H1 (cell line): Measurements from ENCODE around the gene SLIT3. TPM values are rescaled to one million over a fixed set of nuclear protein-coding genes. Genes with fewer than 3 reads are reported as not detected.

Experiments used
- CTCF ChIA-PET: fragments of 300-600 bp; sonication (Branson Sonifier 250); formaldehyde crosslinking; loops from one replicate; lab custom pipeline; 2021; ENCODE audit not compliant: partially characterized antibody; lab: Charles Lee
- POLR2A ChIA-PET: fragments of 300-600 bp; sonication (Branson Sonifier 250); formaldehyde crosslinking; loops from one replicate; lab custom pipeline; 2021; ENCODE audit warnings: inconsistent platforms; ENCODE audit not compliant: partially characterized antibody; lab: Charles Lee
- DNase-seq, 2 experiments: peaks; one replicate each; pipeline versions ENCODE4 v3.0.0 to v3.0.0-alpha.2; 2010 to 2022; ENCODE audit warnings: low spot score in 2 of 2, low read depth in 1 of 2, mixed read lengths in 1 of 2
- FAIRE-seq: peaks from 2 replicates; lab custom pipeline; 2011; peaks lifted over from hg19 to GRCh38; lab: Jason Lieb, UNC
- H2AFZ ChIP-seq: 2 replicates; pipeline ENCODE4 v1.8.1; 2012; ENCODE audit warnings: low read length, inconsistent platforms
- H2AK5ac ChIP-seq: 2 replicates; pipeline ENCODE4 v1.6.1; 2013; ENCODE audit warnings: low read depth, low read length
- H2BK120ac ChIP-seq: replicated peaks from 2 replicates; pipeline ENCODE3; 2013; ENCODE audit warnings: low read depth, low read length, inconsistent platforms
- H2BK12ac ChIP-seq: 2 replicates; pipeline ENCODE4 v1.6.1; 2013; ENCODE audit warnings: low read depth, low read length
- H2BK15ac ChIP-seq: 2 replicates; pipeline ENCODE4 v1.6.1; 2013; ENCODE audit warnings: low read length
- H2BK20ac ChIP-seq: 2 replicates; pipeline ENCODE4 v1.6.1; 2013; ENCODE audit warnings: low read length
- H2BK5ac ChIP-seq: 2 replicates; pipeline ENCODE4 v1.6.1; 2013; ENCODE audit warnings: low read depth, low read length
- H3K14ac ChIP-seq: 2 replicates; pipeline ENCODE4 v1.6.1; 2013; ENCODE audit warnings: inconsistent platforms; ENCODE audit not compliant: insufficient read length
- H3K18ac ChIP-seq: 2 replicates; pipeline ENCODE4 v1.6.1; 2013; ENCODE audit warnings: low read length; ENCODE audit errors: extremely low read depth
- H3K23ac ChIP-seq: 2 replicates; pipeline ENCODE4 v1.6.1; 2013; ENCODE audit warnings: inconsistent platforms; ENCODE audit not compliant: insufficient read length
- H3K23me2 ChIP-seq: 2 replicates; pipeline ENCODE4 v1.6.1; 2013; ENCODE audit warnings: low read depth, low read length
- H3K27ac ChIP-seq: 2 replicates; pipeline ENCODE4 v1.6.1; 2011; ENCODE audit warnings: low read depth, low read length, inconsistent platforms
- H3K27me3 ChIP-seq, 4 experiments: replicated peaks in 1 of 4; 1 replicate in 1 of 4; 2 replicates in 3 of 4; pipeline versions ENCODE4 v1.6.1 to v1.8.1; 2011 to 2013; ENCODE audit warnings: low read length in 3 of 4, mild to moderate bottlenecking in 3 of 4, inconsistent platforms in 2 of 4, mixed read lengths in 2 of 4, moderate library complexity in 1 of 4; ENCODE audit not compliant: control insufficient read depth in 3 of 4, insufficient read depth in 3 of 4; ENCODE audit errors: extremely low read depth in 1 of 4
- H3K36me3 ChIP-seq, 4 experiments: 2 replicates each; pipeline versions ENCODE4 v1.6.1 to v1.8.1; 2011 to 2013; ENCODE audit warnings: mild to moderate bottlenecking in 4 of 4, low read length in 3 of 4, moderate library complexity in 2 of 4, control low read depth in 1 of 4, inconsistent platforms in 1 of 4; ENCODE audit not compliant: insufficient read depth in 4 of 4, control insufficient read depth in 2 of 4
- H3K4ac ChIP-seq: replicated peaks from 2 replicates; pipeline ENCODE3; 2013; ENCODE audit warnings: low read length, low read depth, mixed read lengths, inconsistent platforms; ENCODE audit not compliant: insufficient read length
- H3K4me1 ChIP-seq, 4 experiments: replicated peaks in 1 of 4; 1 replicate in 1 of 4; 2 replicates in 3 of 4; pipeline versions ENCODE4 v1.6.1 to v1.8.1; 2011 to 2013; ENCODE audit warnings: low read length in 3 of 4, inconsistent platforms in 2 of 4, mixed read lengths in 1 of 4; ENCODE audit not compliant: insufficient read depth in 4 of 4, control insufficient read depth in 3 of 4
- H3K4me2 ChIP-seq, 2 experiments: 2 replicates each; pipeline versions ENCODE4 v1.6.1 to v1.8.1; 2011 to 2013; ENCODE audit warnings: low read depth in 2 of 2, low read length in 2 of 2, control low read depth in 1 of 2, inconsistent platforms in 1 of 2, mild to moderate bottlenecking in 1 of 2; ENCODE audit not compliant: insufficient read depth in 1 of 2
- H3K4me3 ChIP-seq, 4 experiments: fragments of 200-600, 300-600 bp in 1 of 4; sonication (generic), shearing (Covaris generic), sonication (Bioruptor Twin) in 1 of 4; 2 replicates each; pipeline versions ENCODE4 v1.5.1 to v1.8.1; 2011 to 2016; ENCODE audit warnings: low read length in 4 of 4, low read depth in 3 of 4, control low read depth in 2 of 4, inconsistent platforms in 2 of 4, mild to moderate bottlenecking in 2 of 4, mixed read lengths in 1 of 4, moderate library complexity in 1 of 4; ENCODE audit not compliant: insufficient read depth in 2 of 4; ENCODE audit errors: extremely low read depth in 1 of 4
- H3K56ac ChIP-seq: replicated peaks from 2 replicates; pipeline ENCODE3; 2013; ENCODE audit warnings: low read depth, mild to moderate bottlenecking, mixed read lengths, low read length, inconsistent platforms; ENCODE audit not compliant: insufficient read length
- H3K79me1 ChIP-seq: 2 replicates; pipeline ENCODE4 v1.6.1; 2013; ENCODE audit warnings: low read depth, low read length, control low read depth
- H3K79me2 ChIP-seq, 2 experiments: 2 replicates each; pipeline versions ENCODE4 v1.6.1 to v1.8.1; 2012 to 2013; ENCODE audit warnings: low read length in 2 of 2, mild to moderate bottlenecking in 2 of 2, inconsistent platforms in 1 of 2; ENCODE audit not compliant: insufficient read depth in 2 of 2, control insufficient read depth in 1 of 2
- H3K9ac ChIP-seq, 4 experiments: replicated peaks in 1 of 4; 1 replicate in 1 of 4; 2 replicates in 3 of 4; pipeline versions ENCODE4 v1.6.1 to v1.8.1; 2011 to 2013; ENCODE audit warnings: low read depth in 3 of 4, low read length in 3 of 4, control low read depth in 2 of 4, mild to moderate bottlenecking in 2 of 4, moderate library complexity in 2 of 4, inconsistent platforms in 1 of 4; ENCODE audit errors: extremely low read depth in 1 of 4
- H3K9me3 ChIP-seq, 2 experiments: 2 replicates each; pipeline versions ENCODE4 v1.6.1 to v1.8.1; 2012 to 2013; ENCODE audit warnings: mild to moderate bottlenecking in 2 of 2, moderate library complexity in 2 of 2, control low read depth in 1 of 2, inconsistent platforms in 1 of 2, low read depth in 1 of 2, low read length in 1 of 2, mixed read lengths in 1 of 2; ENCODE audit not compliant: insufficient read depth in 2 of 2
- H4K20me1 ChIP-seq, 2 experiments: replicated peaks in 1 of 2; 2 replicates each; pipeline versions ENCODE3 to v1.8.1; 2011 to 2013; ENCODE audit warnings: inconsistent platforms in 2 of 2, low read length in 2 of 2, mild to moderate bottlenecking in 1 of 2; ENCODE audit not compliant: insufficient read depth in 2 of 2, control insufficient read depth in 1 of 2
- H4K5ac ChIP-seq: 2 replicates; pipeline ENCODE4 v1.6.1; 2013; ENCODE audit warnings: low read length, low read depth, mixed read lengths, inconsistent platforms; ENCODE audit not compliant: insufficient read length
- H4K8ac ChIP-seq: 2 replicates; pipeline ENCODE4 v1.8.0; 2013; ENCODE audit warnings: mild to moderate bottlenecking, moderate library complexity, low read length, inconsistent platforms; ENCODE audit not compliant: insufficient read depth; ENCODE audit errors: extremely low read depth
- H4K91ac ChIP-seq: replicated peaks from 2 replicates; pipeline ENCODE3; 2013; ENCODE audit warnings: low read length, mixed read lengths, inconsistent platforms; ENCODE audit not compliant: insufficient read length
- ATF2 ChIP-seq: IDR thresholded peaks from 2 replicates; pipeline ENCODE4 v1.6.1; 2012; ENCODE audit warnings: low read length, inconsistent platforms
- ATF3 ChIP-seq: IDR thresholded peaks from 2 replicates; pipeline ENCODE4 v1.6.1; 2011; ENCODE audit warnings: low read depth, mild to moderate bottlenecking, low read length; ENCODE audit not compliant: insufficient read depth
- CREB1 ChIP-seq: IDR thresholded peaks from 2 replicates; pipeline ENCODE4 v1.6.1; 2012; ENCODE audit warnings: inconsistent platforms
- GTF2F1 ChIP-seq: IDR thresholded peaks from 2 replicates; pipeline ENCODE4 v1.6.1; 2012; ENCODE audit warnings: low read depth, low read length, improper control_type of control experiment, borderline replicate concordance
- KDM1A ChIP-seq: fragments of 200-600, 300-600 bp; sonication (generic); IDR thresholded peaks from 2 replicates; pipeline ENCODE4 v1.7.1; 2016; ENCODE audit warnings: mild to moderate bottlenecking, low read length, borderline replicate concordance
- KDM4A ChIP-seq: IDR thresholded peaks from one replicate; pipeline ENCODE4 v1.7.1; 2012; ENCODE audit warnings: low read depth, mild to moderate bottlenecking, moderate library complexity, low read length, inconsistent platforms; ENCODE audit not compliant: severe bottlenecking
- MAX ChIP-seq: IDR thresholded peaks from 2 replicates; pipeline ENCODE4 v1.6.1; 2012; ENCODE audit warnings: inconsistent platforms
- NANOG ChIP-seq: IDR thresholded peaks from 2 replicates; pipeline ENCODE4 v1.6.1; 2011; ENCODE audit warnings: low read length, low read depth, mild to moderate bottlenecking, inconsistent platforms; ENCODE audit not compliant: insufficient read depth, poor library complexity, severe bottlenecking
- RAD21 ChIP-seq, 2 experiments: IDR thresholded peaks in 1 of 2; conservative IDR thresholded peaks in 1 of 2; 2 replicates each; pipeline ENCODE4 v1.6.1; 2011; ENCODE audit warnings: low read depth in 2 of 2, low read length in 2 of 2, improper control_type of control experiment in 1 of 2, inconsistent platforms in 1 of 2, mild to moderate bottlenecking in 1 of 2, moderate library complexity in 1 of 2
- RFX5 ChIP-seq: IDR thresholded peaks from 2 replicates; pipeline ENCODE4 v1.6.1; 2011; ENCODE audit warnings: low read depth, low read length, improper control_type of control experiment, borderline replicate concordance
- SP2 ChIP-seq: IDR thresholded peaks from 2 replicates; pipeline ENCODE4 v1.6.1; 2012; ENCODE audit warnings: mild to moderate bottlenecking, low read length, inconsistent platforms
- TAF1 ChIP-seq: IDR thresholded peaks from 2 replicates; pipeline ENCODE4 v1.6.1; 2011; ENCODE audit warnings: mild to moderate bottlenecking, low read depth, low read length
- WGBS, 2 experiments: shearing (Covaris generic) in 1 of 2; methylation state at CpG; one replicate each; pipeline versions ENCODE4 v1.1.6 to v1.1.7; 2013 to 2015; ENCODE audit warnings: low lambda C conversion rate in 2 of 2, mixed read lengths in 2 of 2, inconsistent platforms in 1 of 2, low coverage in 1 of 2, missing lambda C conversion rate in 1 of 2; ENCODE audit not compliant: insufficient replicate concordance in 2 of 2, insufficient coverage in 1 of 2, insufficient read length in 1 of 2; ENCODE audit errors: extremely low coverage in 1 of 2, missing lambda C conversion rate in 1 of 2; 5-methylcytosine and 5-hydroxymethylcytosine counted together
- polyA plus RNA-seq, 7 experiments: library from polyadenylated mRNA; depleted of rRNA in 3 of 7; stranded (reverse) in 5 of 7; unstranded in 2 of 7; fragments of >200 nt in 5 of 7; fragments of 200-250 nt in 2 of 7; gene quantifications; 1 replicate in 5 of 7; 2 replicates in 1 of 7; 4 replicates in 1 of 7; pipeline versions ENCODE4 v1.2.1 to v1.2.3, GENCODE V29; 2011 to 2013; ENCODE audit warnings: missing spikeins in 2 of 7, mixed read lengths in 2 of 7
- total RNA-seq: library from RNA; stranded (reverse); fragmentation: NEBNext Ultra II Directional; extraction: Animal tissue kit (Norgen Biotek cat#: 25700); gene quantifications from 2 replicates; pipeline ENCODE4 v1.2.1, GENCODE V29; 2021

SLIT3 gene
- total and polyA plus RNA-seq, 2 of the 8 experiments (the other 6 are each of a cell fraction or from before 2014, with no cell fraction given): 1.1 to 1.2 TPM

DNA sequence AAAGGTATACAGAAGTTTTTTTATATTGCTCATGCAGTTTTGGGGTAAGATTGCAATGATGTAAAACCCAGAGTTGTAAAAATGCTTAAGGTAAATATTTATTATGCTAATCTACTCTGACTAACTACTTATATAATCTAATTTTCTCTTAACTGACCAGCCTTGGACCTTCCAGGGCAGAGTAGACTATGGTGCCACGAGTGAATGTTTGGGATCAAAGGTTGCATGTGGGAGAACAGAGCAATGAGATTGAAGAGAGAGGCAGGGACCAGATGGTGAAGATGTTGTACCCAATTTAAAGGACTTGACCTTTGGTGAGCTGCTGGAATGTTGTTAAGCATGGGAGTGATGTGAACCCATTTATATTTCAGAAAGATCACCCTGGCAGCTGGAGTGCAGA, 686.9 kb downstream of the SLIT3 start:
- H3K4ac ChIP-seq: no peak overlapping the region
- H3K4me3 ChIP-seq: no peak overlapping the region
- ChIA-PET POLR2A (no interaction called here), CTCF (no interaction called here)
- H3K79me2 ChIP-seq: no peaks in the 10 kb centered on the region
- no peak overlapping the region for H3K18ac ChIP-seq
- no peaks in the 10 kb centered on the region for H3K4me1 ChIP-seq
- no peaks in the 10 kb centered on the region for H4K20me1 ChIP-seq
- no peak overlapping the region for H3K27ac ChIP-seq
- H2BK120ac ChIP-seq: no peak overlapping the region
- H3K56ac ChIP-seq: no peak overlapping the region
- no peaks in the 10 kb centered on the region for H3K9me3 ChIP-seq
- no peak overlapping the region for H2BK12ac ChIP-seq
- H2BK5ac ChIP-seq: no peak overlapping the region
- H4K91ac ChIP-seq: no peak overlapping the region
- H2AFZ ChIP-seq: no peak overlapping the region
- no peak for DNase-seq
- no peak overlapping the region for H2BK15ac ChIP-seq
- H3K79me1 ChIP-seq: no peaks in the 10 kb centered on the region
- H4K8ac ChIP-seq: no peak overlapping the region
- no peak overlapping the region for H3K9ac ChIP-seq
- H3K4me2 ChIP-seq: no peak overlapping the region
- no peak overlapping the region for H4K5ac ChIP-seq
- H3K27me3 ChIP-seq: no peaks in the 10 kb centered on the region
- no peaks in the 10 kb centered on the region for H3K36me3 ChIP-seq
- H3K23ac ChIP-seq: no peak overlapping the region
- no peak overlapping the region for H3K14ac ChIP-seq
- no peak overlapping the region for H2AK5ac ChIP-seq
- no peaks in the 10 kb centered on the region for H3K23me2 ChIP-seq
- 84% methylated on average over 1 of the region's 1 CpG; no CpG with 5 or more reads in 1 of the 2 experiments for WGBS, 2 experiments
- no peak for FAIRE-seq
- H2BK20ac ChIP-seq: no peak overlapping the region
- TF ChIP-seq ATF2 (no peak), KDM1A (no peak), RAD21 (IDR thresholded peaks at IDR 0.05 in 1 of 2, conservative IDR thresholded peaks at IDR 0.05 in 1 of 2; ENCODE audit: low read depth in 2 of 2, low read length in 2 of 2) (no peak), SP2 (no peak), CREB1 (no peak), ATF3 (no peak), MAX (no peak), NANOG (no peak), KDM4A (no peak), GTF2F1 (no peak), RFX5 (no peak), TAF1 (no peak)
